K562 (cell line): ENCODE measurements around the gene APLP1. TPM values are rescaled to one million over a fixed set of nuclear protein-coding genes. Genes with fewer than 3 reads are reported as not detected.
A peak's percentile ranks its signal among the peaks of the same experiment; 100 is the strongest.

ENCODE experiments used
- CBX1 ChIP-seq: sonication (generic); IDR thresholded peaks from 2 replicates; pipeline ENCODE4 v1.6.1; 2016; ENCODE audit warnings: antibody characterized with exemption, low read depth, mild to moderate bottlenecking
- FOXJ3 ChIP-seq: sonication (generic); formaldehyde crosslinking; IDR thresholded peaks from 2 replicates; pipeline ENCODE4 v1.4.0; 2020; ENCODE audit warnings: mild to moderate bottlenecking, missing genetic modification reagents
- HDAC3 ChIP-seq: fragments of 450-650 bp; IDR thresholded peaks from 2 replicates; pipeline ENCODE4 v1.6.1; 2018; ENCODE audit warnings: borderline replicate concordance, mild to moderate bottlenecking, moderate library complexity; ENCODE audit not compliant: partially characterized antibody
- IRF1 ChIP-seq: sonication (generic); formaldehyde crosslinking; IDR thresholded peaks from 2 replicates; pipeline ENCODE4 v1.8.0; 2022; ENCODE audit warnings: missing genetic modification reagents, mild to moderate bottlenecking, borderline replicate concordance
- KHSRP ChIP-seq: fragments of 450-650 bp; IDR thresholded peaks from 2 replicates; pipeline ENCODE4 v1.6.1; 2017
- L3MBTL2 ChIP-seq: fragments of 450-650 bp; IDR thresholded peaks from 2 replicates; pipeline ENCODE4 v1.6.1; 2016; ENCODE audit warnings: mild to moderate bottlenecking, moderate library complexity
- NKRF ChIP-seq: fragments of 450-650 bp; IDR thresholded peaks from 2 replicates; pipeline ENCODE4 v1.6.1; 2016; ENCODE audit warnings: borderline replicate concordance
- NR2F6 ChIP-seq: fragments of 450-650 bp; formaldehyde crosslinking; IDR thresholded peaks from 2 replicates; pipeline ENCODE4 v1.4.0; 2020; ENCODE audit warnings: mild to moderate bottlenecking
- OTX1 ChIP-seq: fragments of 450-650 bp; formaldehyde crosslinking; IDR thresholded peaks from 2 replicates; pipeline ENCODE4 v1.4.0; 2022; ENCODE audit warnings: mild to moderate bottlenecking
- POLR3G ChIP-seq: IDR thresholded peaks from 2 replicates; pipeline ENCODE4 v1.6.1; 2011; ENCODE audit not compliant: insufficient read length, insufficient replicate concordance; ENCODE audit errors: extremely low read depth
- TAF15 ChIP-seq: fragments of 200-400 bp; formaldehyde crosslinking; IDR thresholded peaks from 2 replicates; pipeline ENCODE4 v1.6.1; 2017; ENCODE audit warnings: mild to moderate bottlenecking, low read depth, low read length, moderate library complexity
- TBL1XR1 ChIP-seq, 2 experiments: IDR thresholded peaks; 2 replicates each; pipeline ENCODE4 v1.6.1; 2012; ENCODE audit warnings: improper control_type of control experiment in 2 of 2, low read length in 2 of 2, mild to moderate bottlenecking in 1 of 2
- ZBTB9 ChIP-seq: fragments of 450-650 bp; formaldehyde crosslinking; IDR thresholded peaks from 2 replicates; pipeline ENCODE4 v1.4.0; 2020; ENCODE audit warnings: mild to moderate bottlenecking, moderate library complexity
- ZNF41 ChIP-seq: fragments of 250-450 bp; sonication (Bioruptor Pico); conservative IDR thresholded peaks from 2 replicates; pipeline ENCODE4 v1.4.0; 2020; ENCODE audit warnings: mild to moderate bottlenecking
- polyA plus RNA-seq, 8 experiments: library from polyadenylated mRNA; depleted of rRNA in 4 of 8; stranded (reverse) in 5 of 8; unstranded in 3 of 8; fragments of >200 nt; fragmentation: Nextera tagmentation in 2 of 8; fragmentation: Illumina TruSeq in 1 of 8; extraction: Ambion mirVana in 2 of 8; extraction: Trizol in 1 of 8; gene quantifications; 2 replicates each; pipeline versions ENCODE4 v1.2.1 to v1.2.3, GENCODE V29; 2011 to 2014; ENCODE audit warnings: inconsistent platforms in 1 of 8, missing spikeins in 1 of 8
- total RNA-seq, 7 experiments: library from RNA; depleted of rRNA in 6 of 7; stranded (reverse); fragments of >200 nt in 6 of 7; fragmentation: Illumina TruSeq in 2 of 7; extraction: Trizol in 2 of 7; gene quantifications; 2 replicates each; pipeline versions ENCODE4 v1.2.1 to v1.2.3, GENCODE V29; 2011 to 2021; ENCODE audit warnings: low replicate concordance in 1 of 7
- TF ChIP-seq, protein P1 (sequence below), 2 experiments: fragments of 450-650 bp in 1 of 2; sonication (generic) in 1 of 2; formaldehyde crosslinking in 1 of 2; IDR thresholded peaks in 1 of 2; conservative IDR thresholded peaks in 1 of 2; 2 replicates each; pipeline versions ENCODE4 v1.6.1 to v1.8.1; 2016 to 2023; ENCODE audit warnings: mild to moderate bottlenecking in 2 of 2, moderate library complexity in 2 of 2, inconsistent platforms in 1 of 2, missing genetic modification reagents in 1 of 2
- TF ChIP-seq, protein P2 (sequence below), 3 experiments: fragments of 200-800 bp in 1 of 3; fragments of 250-450 bp in 1 of 3; fragments of 450-650 bp in 1 of 3; sonication (Bioruptor Pico) in 1 of 3; sonication (Bioruptor generic) in 1 of 3; formaldehyde crosslinking in 1 of 3; IDR thresholded peaks; 2 replicates each; pipeline versions ENCODE4 v1.6.1 to v1.8.0; 2016 to 2022; ENCODE audit warnings: mild to moderate bottlenecking in 2 of 3, missing genetic modification characterization in 2 of 3, missing compliant biosample characterization in 1 of 3, moderate library complexity in 1 of 3

The APLP1 gene
- total and polyA plus RNA-seq, 9 of the 15 experiments (the other 6 are each of a cell fraction or from before 2014, with no cell fraction given): 0.69 to 9.9 (median 4.7) TPM

DNA sequence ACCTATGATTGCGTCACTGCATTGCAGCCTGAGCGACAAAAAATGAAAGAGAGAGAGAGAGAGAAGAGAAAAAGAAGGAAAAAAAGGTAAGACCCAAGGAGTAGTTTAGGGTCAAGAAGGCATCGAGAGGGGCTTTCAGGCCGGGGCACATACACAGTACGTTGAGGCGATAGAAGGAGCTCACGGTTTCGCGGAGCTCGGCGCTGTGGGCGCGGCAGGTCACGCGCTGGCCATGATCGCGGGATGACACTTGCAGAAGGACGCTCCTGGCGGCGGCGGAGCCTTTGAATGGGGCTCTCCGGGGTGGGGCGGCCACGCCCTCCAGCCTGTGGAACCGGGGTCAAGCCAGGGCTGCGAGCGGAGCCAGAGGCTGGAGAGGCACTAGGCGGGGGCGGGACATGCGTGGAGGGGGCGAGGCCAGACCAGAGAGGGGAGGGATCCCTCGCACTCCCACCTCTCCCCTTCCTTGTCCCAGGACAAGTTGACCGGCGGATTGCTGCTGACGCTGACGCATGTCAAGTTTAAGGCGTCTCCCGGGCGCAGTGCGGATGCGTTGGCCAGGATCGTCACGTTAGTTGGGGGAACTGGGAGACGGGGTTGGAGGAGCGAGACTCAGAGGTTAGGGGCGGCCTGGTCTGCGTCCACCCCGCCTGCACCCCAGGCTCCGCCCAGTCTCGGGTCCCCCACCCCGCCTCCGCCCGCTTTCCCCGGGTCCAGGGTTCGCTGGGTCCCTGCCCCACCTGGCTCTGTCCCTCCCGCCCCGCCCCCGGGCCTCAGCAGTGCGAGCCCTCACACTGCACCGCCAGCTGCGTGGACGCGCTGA, 22.9 kb upstream of the APLP1 start (continued):
- no peak for TF ChIP-seq ZBTB9 (CRISPR knock-in tag)
- peak; percentile 77 for TF ChIP-seq L3MBTL2
- no peak for TF ChIP-seq POLR3G
- no peak for TF ChIP-seq OTX1 (CRISPR knock-in tag)
- no peak for TF ChIP-seq KHSRP
- no peak for TF ChIP-seq FOXJ3 (CRISPR knock-in tag)
- no peak for TF ChIP-seq ZNF41
- TF ChIP-seq CBX1: no peak
- TF ChIP-seq, protein P1, sequence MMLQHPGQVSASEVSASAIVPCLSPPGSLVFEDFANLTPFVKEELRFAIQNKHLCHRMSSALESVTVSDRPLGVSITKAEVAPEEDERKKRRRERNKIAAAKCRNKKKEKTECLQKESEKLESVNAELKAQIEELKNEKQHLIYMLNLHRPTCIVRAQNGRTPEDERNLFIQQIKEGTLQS (IDR thresholded peaks at IDR 0.05): peak; percentile 98
- TF ChIP-seq, protein P1 (CRISPR knock-in tag; conservative IDR thresholded peaks at IDR 0.05): peak; percentile 65; the same call in 1 of the 2 replicates
- TF ChIP-seq NR2F6 (CRISPR knock-in tag): no peak
- no peak for TF ChIP-seq TBL1XR1 (IDR thresholded peaks at IDR 0.05; ENCODE audit: low read length in 2 of 2)
- no peak for TF ChIP-seq HDAC3
- no peak for TF ChIP-seq IRF1 (CRISPR knock-in tag)
- TF ChIP-seq, protein P2, sequence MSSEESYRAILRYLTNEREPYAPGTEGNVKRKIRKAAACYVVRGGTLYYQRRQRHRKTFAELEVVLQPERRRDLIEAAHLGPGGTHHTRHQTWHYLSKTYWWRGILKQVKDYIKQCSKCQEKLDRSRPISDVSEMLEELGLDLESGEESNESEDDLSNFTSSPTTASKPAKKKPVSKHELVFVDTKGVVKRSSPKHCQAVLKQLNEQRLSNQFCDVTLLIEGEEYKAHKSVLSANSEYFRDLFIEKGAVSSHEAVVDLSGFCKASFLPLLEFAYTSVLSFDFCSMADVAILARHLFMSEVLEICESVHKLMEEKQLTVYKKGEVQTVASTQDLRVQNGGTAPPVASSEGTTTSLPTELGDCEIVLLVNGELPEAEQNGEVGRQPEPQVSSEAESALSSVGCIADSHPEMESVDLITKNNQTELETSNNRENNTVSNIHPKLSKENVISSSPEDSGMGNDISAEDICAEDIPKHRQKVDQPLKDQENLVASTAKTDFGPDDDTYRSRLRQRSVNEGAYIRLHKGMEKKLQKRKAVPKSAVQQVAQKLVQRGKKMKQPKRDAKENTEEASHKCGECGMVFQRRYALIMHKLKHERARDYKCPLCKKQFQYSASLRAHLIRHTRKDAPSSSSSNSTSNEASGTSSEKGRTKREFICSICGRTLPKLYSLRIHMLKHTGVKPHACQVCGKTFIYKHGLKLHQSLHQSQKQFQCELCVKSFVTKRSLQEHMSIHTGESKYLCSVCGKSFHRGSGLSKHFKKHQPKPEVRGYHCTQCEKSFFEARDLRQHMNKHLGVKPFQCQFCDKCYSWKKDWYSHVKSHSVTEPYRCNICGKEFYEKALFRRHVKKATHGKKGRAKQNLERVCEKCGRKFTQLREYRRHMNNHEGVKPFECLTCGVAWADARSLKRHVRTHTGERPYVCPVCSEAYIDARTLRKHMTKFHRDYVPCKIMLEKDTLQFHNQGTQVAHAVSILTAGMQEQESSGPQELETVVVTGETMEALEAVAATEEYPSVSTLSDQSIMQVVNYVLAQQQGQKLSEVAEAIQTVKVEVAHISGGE (CRISPR knock-in tag; IDR thresholded peaks at IDR 0.05): 0 out of 6 replicates have a peak, but pooled peaks of 1 of the 3 experiments have one; percentile 43
- no peak for TF ChIP-seq TAF15
- peak; percentile 63; the same call in 1 of the 2 replicates for TF ChIP-seq NKRF
